ENCODE measurements around the gene SMAD6. TPM values are rescaled to one million over a fixed set of nuclear protein-coding genes. Genes with fewer than 3 reads are reported as not detected.
"Not testable (repeated sequence)": the region's sequence is repeated elsewhere in the genome, so short reads cannot be mapped to it uniquely, and the experiment has no call there.

The SMAD6 gene
- total and polyA plus RNA-seq, 9 of the 15 experiments (the other 6 are each of a cell fraction or from before 2014, with no cell fraction given) = 0.10 to 15.5 (median 3.7) TPM

- H3K27me3 ChIP-seq (ENCODE audit: control insufficient read depth in 2 of 2, insufficient read depth in 2 of 2, low read length in 2 of 2); H3K27ac ChIP-seq (ENCODE audit: extremely low read depth, low read depth, low read length); intact Hi-C loops (cut with micrococcal nuclease); BruUV-seq (replicated peaks); H3K9ac ChIP-seq (ENCODE audit: insufficient read depth in 1 of 2, low read depth in 2 of 2, low read length in 2 of 2); H3K79me2 ChIP-seq (ENCODE audit: control insufficient read depth, insufficient read depth, low read length); H3K9me1 ChIP-seq (ENCODE audit: control insufficient read depth, insufficient read depth, low read length); H3K4me1 ChIP-seq (replicated peaks in 1 of 2; ENCODE audit: control insufficient read depth in 2 of 2, insufficient read depth in 2 of 2, low read length in 2 of 2); H2AFZ ChIP-seq (ENCODE audit: low read depth, low read length); CTCF ChIA-PET (ENCODE audit: low intra/inter-chr PET ratio); H4K20me1 ChIP-seq (replicated peaks; ENCODE audit: control insufficient read depth, insufficient read depth, low read length); in situ Hi-C loops (cut with MboI); H3K4me2 ChIP-seq (ENCODE audit: insufficient read depth, low read length); ATAC-seq; H3K4me3 ChIP-seq; FAIRE-seq; POLR2A ChIA-PET; DNase-seq (ENCODE audit: extremely low read depth in 1 of 4, low spot score in 3 of 4): not testable (repeated sequence)
- peak; percentile 95 for TF ChIP-seq ZNF507 (tag; conservative IDR thresholded peaks at IDR 0.05)
- 83% methylated on average over 5 of the region's 6 CpGs for WGBS (ENCODE audit: insufficient coverage, low coverage, missing lambda C conversion rate)
- Histone ChIP-seq H3K9me3 (replicated peaks; ENCODE audit: control insufficient read depth, insufficient read depth, low read depth, low read length) (peaks cover 17% of the 10 kb centered on the region), H3K36me3 (ENCODE audit: control insufficient read depth, insufficient read depth, low read length) (peaks cover 18% of the 10 kb centered on the region; the same call in 2 of the 3 replicates)
Measured at GRCh38 chr15:66758217-66758616, 56.2 kb downstream of the SMAD6 start.

GRCh38 chr15:66758844-66759243 lies 56.8 kb downstream of the SMAD6 start:
- BruUV-seq (replicated peaks) = no TSS peak
- TF ChIP-seq RFX1 (IDR thresholded peaks at IDR 0.05) (no peak), ZBTB26 (CRISPR knock-in tag; IDR thresholded peaks at IDR 0.05) (no peak), TBL1XR1 (IDR thresholded peaks at IDR 0.05; ENCODE audit: low read length in 2 of 2) (no peak), PHF21A (IDR thresholded peaks at IDR 0.05; ENCODE audit: borderline replicate concordance, low read depth) (no peak), PTBP1 (IDR thresholded peaks at IDR 0.05; ENCODE audit: low read depth, low read length) (no peak), POLR2A (conservative IDR thresholded peaks at IDR 0.05) (no peak), BRCA1 (IDR thresholded peaks at IDR 0.05) (no peak), BRCA1 (CRISPR knock-in tag; IDR thresholded peaks at IDR 0.05) (no peak)
- in situ Hi-C loops (cut with MboI) = no loop called here

More at GRCh38 chr15:66758844-66759243, 56.8 kb downstream of the SMAD6 start:
- intact Hi-C loops (cut with micrococcal nuclease) = no loop called here
- Histone ChIP-seq H3K9me3 (replicated peaks; ENCODE audit: control insufficient read depth, insufficient read depth, low read depth, low read length) (peaks cover 17% of the 10 kb centered on the region), H2AFZ (ENCODE audit: low read depth, low read length) (no peak overlapping the region), H3K36me3 (ENCODE audit: control insufficient read depth, insufficient read depth, low read length) (peaks cover 14% of the 10 kb centered on the region; the same call in 2 of the 3 replicates), H3K27me3 (ENCODE audit: control insufficient read depth in 2 of 2, insufficient read depth in 2 of 2, low read length in 2 of 2) (no peaks in the 10 kb centered on the region), H3K4me1 (replicated peaks in 1 of 2; ENCODE audit: control insufficient read depth in 2 of 2, insufficient read depth in 2 of 2, low read length in 2 of 2) (peaks cover 0 to 16% of the 10 kb centered on the region in 2 experiments; a peak in 3 of 5 replicates), H3K4me3 (no peak overlapping the region), H3K4me2 (ENCODE audit: insufficient read depth, low read length) (no peak overlapping the region), H3K79me2 (ENCODE audit: control insufficient read depth, insufficient read depth, low read length) (no peaks in the 10 kb centered on the region; the same call in 2 of the 3 replicates), H4K20me1 (replicated peaks; ENCODE audit: control insufficient read depth, insufficient read depth, low read length) (peaks cover 4% of the 10 kb centered on the region), H3K9ac (ENCODE audit: insufficient read depth in 1 of 2, low read depth in 2 of 2, low read length in 2 of 2) (no peak overlapping the region), H3K27ac (ENCODE audit: extremely low read depth, low read depth, low read length) (no peak overlapping the region), H3K9me1 (ENCODE audit: control insufficient read depth, insufficient read depth, low read length) (no peaks in the 10 kb centered on the region)
- DNase-seq (ENCODE audit: extremely low read depth in 1 of 4, low spot score in 3 of 4) = no peak
- WGBS (ENCODE audit: insufficient coverage, low coverage, missing lambda C conversion rate) = 46% methylated on average over 3 of the region's 3 CpGs
- no peak for ATAC-seq
- no peak for FAIRE-seq
- ChIA-PET POLR2A (interaction anchor here (1.0 kb wide), 1 partner anchor 13 kb away, joined by 4 read pairs; no protein-coding TSS in a partner anchor), CTCF (ENCODE audit: low intra/inter-chr PET ratio) (no interaction called here)

Data from K562 (cell line).